Hematopoietic multipotent progenitor cell treated with erythropoietin and hydrocortisone succinate and interleukin-3 and kit ligand, for 17 days (in vitro differentiated cells): ENCODE measurements around the gene GSDME.

Experiments
- DNase-seq: peaks from one replicate; pipeline ENCODE4 v3.0.0-alpha.2; 2015; ENCODE audit warnings: low spot score

Gene GSDME

GRCh38 chr7:24652251-24652939 is 104.9 kb downstream of the GSDME start:
- no peak for DNase-seq
